K562 (cell line): Measurements from ENCODE around the gene GPC2. TPM values are rescaled to one million over a fixed set of nuclear protein-coding genes. Genes with fewer than 3 reads are reported as not detected.

Source experiments
- ADNP ChIP-seq: fragments of 200-800 bp; sonication (Bioruptor generic); IDR thresholded peaks from 2 replicates; pipeline ENCODE4 v1.6.1; 2016; ENCODE audit warnings: missing genetic modification characterization, missing compliant biosample characterization
- ASH1L ChIP-seq: fragments of 450-650 bp; IDR thresholded peaks from 2 replicates; pipeline ENCODE4 v1.6.1; 2018; ENCODE audit warnings: borderline replicate concordance, mild to moderate bottlenecking, low read depth; ENCODE audit not compliant: partially characterized antibody
- EP300 ChIP-seq: IDR thresholded peaks from 2 replicates; pipeline ENCODE4 v1.6.1; 2012; ENCODE audit warnings: low read length, improper control_type of control experiment
- FIP1L1 ChIP-seq: fragments of 200-400 bp; formaldehyde crosslinking; IDR thresholded peaks from 2 replicates; pipeline ENCODE4 v1.6.1; 2018; ENCODE audit warnings: mild to moderate bottlenecking, low read depth, low read length; ENCODE audit not compliant: poor library complexity, severe bottlenecking
- HBP1 ChIP-seq: fragments of 450-650 bp; formaldehyde crosslinking; IDR thresholded peaks from 2 replicates; pipeline ENCODE4 v1.4.0; 2022; ENCODE audit warnings: missing genetic modification characterization
- IFI16 ChIP-seq: fragments of 250-450 bp; sonication (Bioruptor Pico); IDR thresholded peaks from 2 replicates; pipeline ENCODE4 v2.1.2; 2022; ENCODE audit warnings: mild to moderate bottlenecking, inconsistent platforms
- MBD2 ChIP-seq: sonication (generic); IDR thresholded peaks from 2 replicates; pipeline ENCODE4 v1.6.1; 2016; ENCODE audit warnings: low read depth, borderline replicate concordance
- MCM7 ChIP-seq, 2 experiments: fragments of 450-650 bp; IDR thresholded peaks; 2 replicates each; pipeline ENCODE4 v1.6.1; 2016 to 2018
- NFE2L1 ChIP-seq: fragments of 450-650 bp; IDR thresholded peaks from 2 replicates; pipeline ENCODE4 v1.6.1; 2016; ENCODE audit warnings: missing genetic modification characterization, low read depth, mild to moderate bottlenecking, missing compliant biosample characterization, moderate library complexity, borderline replicate concordance
- RFX1 ChIP-seq: fragments of 450-650 bp; IDR thresholded peaks from 2 replicates; pipeline ENCODE4 v1.6.1; 2016; ENCODE audit warnings: mild to moderate bottlenecking, moderate library complexity
- RNF2 ChIP-seq: sonication (generic); IDR thresholded peaks from 2 replicates; pipeline ENCODE4 v1.6.1; 2016
- SMAD3 ChIP-seq: fragments of 450-650 bp; formaldehyde crosslinking; conservative IDR thresholded peaks from 2 replicates; pipeline ENCODE4 v1.4.0; 2020; ENCODE audit warnings: mild to moderate bottlenecking
- SMARCA5 ChIP-seq: fragments of 450-650 bp; IDR thresholded peaks from 2 replicates; pipeline ENCODE4 v1.6.1; 2016
- ZFPM2 ChIP-seq: fragments of 250-450 bp; sonication (Bioruptor Pico); IDR thresholded peaks from 2 replicates; pipeline ENCODE4 v1.5.1; 2022; ENCODE audit warnings: mild to moderate bottlenecking
- ZKSCAN8 ChIP-seq: fragments of 200-800 bp; sonication (Bioruptor generic); IDR thresholded peaks from 2 replicates; pipeline ENCODE4 v1.6.1; 2016; ENCODE audit warnings: missing genetic modification characterization, missing compliant biosample characterization
- ZNF24 ChIP-seq: fragments of 450-650 bp; IDR thresholded peaks from 2 replicates; pipeline ENCODE4 v1.6.1; 2016
- ZNF3 ChIP-seq: fragments of 250-450 bp; sonication (Bioruptor Pico); IDR thresholded peaks from 2 replicates; pipeline ENCODE4 v1.5.0; 2021; ENCODE audit warnings: mild to moderate bottlenecking, moderate library complexity
- polyA plus RNA-seq, 8 experiments: library from polyadenylated mRNA; depleted of rRNA in 4 of 8; stranded (reverse) in 5 of 8; unstranded in 3 of 8; fragments of >200 nt; fragmentation: Nextera tagmentation in 2 of 8; fragmentation: Illumina TruSeq in 1 of 8; extraction: Ambion mirVana in 2 of 8; extraction: Trizol in 1 of 8; gene quantifications; 2 replicates each; pipeline versions ENCODE4 v1.2.1 to v1.2.3, GENCODE V29; 2011 to 2014; ENCODE audit warnings: inconsistent platforms in 1 of 8, missing spikeins in 1 of 8
- total RNA-seq, 7 experiments: library from RNA; depleted of rRNA in 6 of 7; stranded (reverse); fragments of >200 nt in 6 of 7; fragmentation: Illumina TruSeq in 2 of 7; extraction: Trizol in 2 of 7; gene quantifications; 2 replicates each; pipeline versions ENCODE4 v1.2.1 to v1.2.3, GENCODE V29; 2011 to 2021; ENCODE audit warnings: low replicate concordance in 1 of 7
- TF ChIP-seq, protein P1 (sequence below): fragments of 200-800 bp; sonication (Bioruptor generic); IDR thresholded peaks from 2 replicates; pipeline ENCODE4 v1.6.1; 2017; ENCODE audit warnings: missing genetic modification characterization, missing compliant biosample characterization
- TF ChIP-seq, protein P2 (sequence below): fragments of 450-650 bp; IDR thresholded peaks from 2 replicates; pipeline ENCODE4 v1.6.1; 2016; ENCODE audit warnings: antibody characterized with exemption
- TF ChIP-seq, protein P3 (sequence below): sonication (generic); formaldehyde crosslinking; IDR thresholded peaks from 2 replicates; pipeline ENCODE4 v1.8.0; 2022; ENCODE audit warnings: missing genetic modification reagents, mild to moderate bottlenecking, moderate library complexity, borderline replicate concordance

The GPC2 gene
- total and polyA plus RNA-seq, 9 of the 15 experiments (the other 6 are each of a cell fraction or from before 2014, with no cell fraction given) = 0.06 to 7.7 (median 1.4) TPM; not detected in 1

DNA sequence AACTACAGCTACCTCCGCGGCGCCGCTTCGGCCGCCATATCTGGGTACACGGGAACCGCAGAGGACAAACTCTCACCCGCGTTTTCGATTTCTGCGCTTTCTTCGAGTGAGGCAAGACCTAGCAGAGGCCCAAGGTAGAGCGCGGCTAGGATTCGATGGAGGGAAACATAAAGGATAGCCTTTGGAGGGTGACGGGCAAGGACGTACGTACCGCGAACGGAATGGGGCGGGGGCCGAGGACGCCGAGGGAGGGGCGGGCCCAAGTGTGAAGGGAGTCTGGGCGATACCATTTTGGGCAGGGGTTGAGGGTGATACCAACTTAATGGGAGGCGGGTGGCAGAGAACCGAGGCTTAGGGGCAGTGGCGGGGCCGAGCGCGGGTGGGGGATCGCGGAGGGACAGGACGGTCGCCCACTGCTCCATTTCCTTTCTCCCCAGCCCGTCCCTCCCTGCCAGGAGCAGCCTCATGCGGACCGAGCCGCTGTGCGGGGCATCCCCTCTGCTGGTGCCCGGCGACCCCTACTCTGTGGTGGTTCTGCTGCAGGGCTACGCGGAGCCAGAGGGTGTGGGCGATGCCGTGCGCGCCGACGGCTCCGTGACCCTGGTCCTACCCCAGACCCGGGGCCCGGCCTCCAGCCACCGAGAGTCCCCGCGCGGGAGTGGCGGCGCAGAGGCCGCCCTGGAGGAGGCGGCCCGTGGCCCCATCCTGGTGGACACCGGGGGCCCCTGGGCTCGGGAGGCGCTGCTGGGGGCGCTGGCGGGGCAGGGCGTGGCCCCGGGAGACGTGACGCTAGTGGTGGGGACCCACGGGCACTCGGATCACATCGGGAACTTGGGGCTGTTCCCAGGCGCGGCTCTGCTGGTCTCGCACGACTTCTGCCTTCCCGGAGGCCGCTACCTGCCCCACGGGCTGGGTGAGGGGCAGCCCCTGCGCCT is 50.0 kb downstream of the GPC2 start, which contains the start of gene MBLAC1 (continued):
- TF ChIP-seq, protein P1, sequence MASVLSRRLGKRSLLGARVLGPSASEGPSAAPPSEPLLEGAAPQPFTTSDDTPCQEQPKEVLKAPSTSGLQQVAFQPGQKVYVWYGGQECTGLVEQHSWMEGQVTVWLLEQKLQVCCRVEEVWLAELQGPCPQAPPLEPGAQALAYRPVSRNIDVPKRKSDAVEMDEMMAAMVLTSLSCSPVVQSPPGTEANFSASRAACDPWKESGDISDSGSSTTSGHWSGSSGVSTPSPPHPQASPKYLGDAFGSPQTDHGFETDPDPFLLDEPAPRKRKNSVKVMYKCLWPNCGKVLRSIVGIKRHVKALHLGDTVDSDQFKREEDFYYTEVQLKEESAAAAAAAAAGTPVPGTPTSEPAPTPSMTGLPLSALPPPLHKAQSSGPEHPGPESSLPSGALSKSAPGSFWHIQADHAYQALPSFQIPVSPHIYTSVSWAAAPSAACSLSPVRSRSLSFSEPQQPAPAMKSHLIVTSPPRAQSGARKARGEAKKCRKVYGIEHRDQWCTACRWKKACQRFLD (CRISPR knock-in tag) = peak; percentile 6; the same call in 1 of the 2 replicates
- TF ChIP-seq, protein P2, sequence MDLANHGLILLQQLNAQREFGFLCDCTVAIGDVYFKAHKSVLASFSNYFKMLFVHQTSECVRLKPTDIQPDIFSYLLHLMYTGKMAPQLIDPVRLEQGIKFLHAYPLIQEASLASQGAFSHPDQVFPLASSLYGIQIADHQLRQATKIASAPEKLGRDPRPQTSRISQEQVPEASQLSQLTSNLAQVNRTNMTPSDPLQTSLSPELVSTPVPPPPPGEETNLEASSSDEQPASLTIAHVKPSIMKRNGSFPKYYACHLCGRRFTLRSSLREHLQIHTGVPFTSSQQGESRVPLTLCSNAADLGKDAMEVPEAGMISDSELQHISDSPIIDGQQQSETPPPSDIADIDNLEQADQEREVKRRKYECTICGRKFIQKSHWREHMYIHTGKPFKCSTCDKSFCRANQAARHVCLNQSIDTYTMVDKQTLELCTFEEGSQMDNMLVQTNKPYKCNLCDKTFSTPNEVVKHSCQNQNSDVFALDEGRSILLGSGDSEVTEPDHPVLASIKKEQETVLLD = peak; percentile 69
- TF ChIP-seq HBP1 (CRISPR knock-in tag) (no peak), ZNF24 (no peak), RNF2 (peak; percentile 61), EP300 (0 out of 2 replicates have a peak, but pooled peaks have one; percentile 7), ZFPM2 (CRISPR knock-in tag) (0 out of 2 replicates have a peak, but pooled peaks have one; percentile 71), ASH1L (peak; percentile 71), IFI16 (CRISPR knock-in tag) (no peak), FIP1L1 (peak; percentile 80), ZNF3 (CRISPR knock-in tag) (no peak), MCM7 (IDR thresholded peaks at IDR 0.05) (no peak), MBD2 (peak; percentile 98), RFX1 (no peak), SMARCA5 (no peak), NFE2L1 (tag) (no peak), ZKSCAN8 (no peak), SMAD3 (CRISPR knock-in tag) (peak; percentile 72), ADNP (tag) (no peak)
- TF ChIP-seq, protein P3, sequence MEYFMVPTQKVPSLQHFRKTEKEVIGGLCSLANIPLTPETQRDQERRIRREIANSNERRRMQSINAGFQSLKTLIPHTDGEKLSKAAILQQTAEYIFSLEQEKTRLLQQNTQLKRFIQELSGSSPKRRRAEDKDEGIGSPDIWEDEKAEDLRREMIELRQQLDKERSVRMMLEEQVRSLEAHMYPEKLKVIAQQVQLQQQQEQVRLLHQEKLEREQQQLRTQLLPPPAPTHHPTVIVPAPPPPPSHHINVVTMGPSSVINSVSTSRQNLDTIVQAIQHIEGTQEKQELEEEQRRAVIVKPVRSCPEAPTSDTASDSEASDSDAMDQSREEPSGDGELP (CRISPR knock-in tag) = peak; percentile 66; the same call in 1 of the 2 replicates
